Measurements from ENCODE around the gene WDR33.
A peak's percentile ranks its signal among the peaks of the same experiment; 100 is the strongest.
"Not testable (repeated sequence)": the region's sequence is repeated elsewhere in the genome, so short reads cannot be mapped to it uniquely, and the experiment has no call there.

Gene WDR33

GRCh38 chr2:127810619-127811396 lies at the start of gene WDR33:
Gene WDR33 (minus strand): TSS chr2:127811171. CDS start chr2:127770981, 40,190 bp downstream.
- DNase-seq: peak; percentile 96

DNA sequence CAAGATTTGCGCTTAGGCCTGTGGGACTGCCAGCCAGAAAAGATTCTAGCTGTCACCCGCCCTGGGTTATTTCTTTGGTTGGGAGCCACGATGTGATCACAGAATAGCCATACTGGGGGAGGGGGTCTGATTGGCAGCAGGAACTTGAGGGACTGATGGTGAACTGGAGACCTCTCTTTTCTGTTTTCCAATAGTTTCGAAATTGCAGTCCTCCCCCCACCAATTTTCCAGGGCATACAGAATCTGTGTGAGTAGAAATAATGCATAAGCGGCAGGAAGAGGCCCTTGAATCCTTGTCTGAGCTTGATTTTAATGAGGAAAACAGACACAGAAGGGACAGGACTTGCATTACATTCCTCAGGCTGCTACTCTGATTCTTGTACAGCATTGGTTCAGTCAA lies 49.2 kb upstream of the WDR33 start:
- DNase-seq: no peak

GRCh38 chr2:127859712-127860085 lies 48.7 kb upstream of the WDR33 start:
- peak; percentile 14 for DNase-seq

- DNase-seq: peak; percentile 37
Observed at GRCh38 chr2:127857265-127857808, 46.4 kb upstream of the WDR33 start.

DNA sequence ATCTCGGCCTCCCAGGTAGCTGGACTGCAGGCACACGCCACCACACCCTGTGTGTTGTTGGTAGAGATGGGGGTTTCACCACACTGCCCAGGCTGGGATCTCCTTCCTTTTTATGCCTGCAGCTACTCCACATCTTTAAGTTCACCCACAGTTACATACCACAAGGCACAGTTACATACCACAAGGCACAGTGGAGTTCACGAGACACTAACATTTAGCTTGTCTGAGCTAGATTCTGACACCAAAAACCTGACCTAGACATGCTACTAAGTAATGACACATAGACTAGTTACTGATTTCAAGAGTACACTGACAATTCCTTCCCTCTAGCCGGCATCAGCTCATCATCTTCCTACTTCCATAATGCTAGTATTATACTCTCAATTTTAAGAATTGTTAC lies 42.7 kb upstream of the WDR33 start:
- DNase-seq: no peak

DNA sequence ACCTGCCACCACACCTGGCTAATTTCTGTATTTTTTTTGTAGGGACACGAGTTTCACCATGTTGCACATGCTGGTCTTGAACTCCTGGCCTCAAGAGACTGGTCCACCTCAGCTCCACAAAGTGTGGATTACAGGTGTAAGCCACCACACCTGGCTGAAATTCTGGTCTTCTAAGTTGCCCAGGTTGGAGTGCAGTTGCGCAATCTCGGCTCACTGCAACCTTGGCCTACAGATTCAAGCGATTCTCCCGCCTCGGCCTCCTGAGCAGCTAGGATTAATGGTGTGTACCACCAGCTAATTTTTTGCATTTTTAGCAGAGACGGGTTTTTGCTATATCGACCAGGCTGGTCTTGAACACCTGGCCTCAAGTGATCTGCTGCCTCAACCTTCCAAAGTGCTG lies 41.4 kb upstream of the WDR33 start:
- no peak for DNase-seq

- DNase-seq: no peak
Observed at GRCh38 chr2:127847931-127848330, 37.0 kb upstream of the WDR33 start.

GRCh38 chr2:127844973-127845372 lies 34.0 kb upstream of the WDR33 start:
- no peak for DNase-seq

GRCh38 chr2:127843677-127844076 lies 32.7 kb upstream of the WDR33 start:
- DNase-seq: no peak

GRCh38 chr2:127841466-127842178 lies 30.7 kb upstream of the WDR33 start:
- no peak for DNase-seq

GRCh38 chr2:127840893-127841292 lies 29.9 kb upstream of the WDR33 start:
- no peak for DNase-seq

GRCh38 chr2:127834951-127835350 lies 24.0 kb upstream of the WDR33 start:
- DNase-seq: no peak

DNA sequence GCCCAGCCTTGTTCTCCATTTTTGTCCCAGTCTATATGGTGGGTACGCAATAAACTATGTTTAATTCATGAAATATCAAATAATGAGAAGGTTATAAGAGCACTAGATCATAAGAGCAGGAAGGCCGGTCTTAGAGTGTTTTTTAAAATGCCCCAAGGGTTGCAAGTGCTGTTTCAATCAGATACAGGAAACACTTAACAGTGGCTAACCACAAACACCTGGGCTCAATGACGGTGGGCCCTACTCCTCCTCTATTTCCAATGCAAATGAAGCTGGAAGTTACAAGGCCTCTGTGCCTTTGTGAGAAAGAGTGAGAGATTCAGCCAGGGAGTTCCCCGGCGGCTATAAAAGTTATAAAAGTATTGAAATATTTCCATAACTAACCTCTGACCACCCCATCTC lies 18.9 kb upstream of the WDR33 start:
- no peak for DNase-seq

DNA sequence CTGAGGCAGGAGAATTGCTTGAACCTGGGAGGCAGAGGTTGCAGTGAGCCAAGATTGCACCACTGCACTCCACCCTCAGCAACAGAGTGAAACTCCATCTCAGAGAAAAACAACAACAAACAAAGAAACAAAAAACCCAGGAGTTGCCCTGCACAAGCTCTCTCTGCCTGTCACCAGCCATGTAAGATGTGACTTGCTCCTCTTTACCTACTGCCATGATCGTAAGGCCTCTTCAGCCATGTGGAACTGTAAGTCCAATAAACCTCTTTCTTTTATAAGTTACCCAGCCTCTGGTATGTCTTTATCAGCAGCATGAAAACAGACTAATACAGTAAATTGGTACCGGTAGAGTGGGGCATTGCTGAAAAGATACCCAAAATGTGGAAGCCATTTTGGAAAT lies 15.7 kb upstream of the WDR33 start:
- DNase-seq: not testable (repeated sequence)

- peak; percentile 13 for DNase-seq
Observed at GRCh38 chr2:127826047-127826446, 15.1 kb upstream of the WDR33 start.

DNA sequence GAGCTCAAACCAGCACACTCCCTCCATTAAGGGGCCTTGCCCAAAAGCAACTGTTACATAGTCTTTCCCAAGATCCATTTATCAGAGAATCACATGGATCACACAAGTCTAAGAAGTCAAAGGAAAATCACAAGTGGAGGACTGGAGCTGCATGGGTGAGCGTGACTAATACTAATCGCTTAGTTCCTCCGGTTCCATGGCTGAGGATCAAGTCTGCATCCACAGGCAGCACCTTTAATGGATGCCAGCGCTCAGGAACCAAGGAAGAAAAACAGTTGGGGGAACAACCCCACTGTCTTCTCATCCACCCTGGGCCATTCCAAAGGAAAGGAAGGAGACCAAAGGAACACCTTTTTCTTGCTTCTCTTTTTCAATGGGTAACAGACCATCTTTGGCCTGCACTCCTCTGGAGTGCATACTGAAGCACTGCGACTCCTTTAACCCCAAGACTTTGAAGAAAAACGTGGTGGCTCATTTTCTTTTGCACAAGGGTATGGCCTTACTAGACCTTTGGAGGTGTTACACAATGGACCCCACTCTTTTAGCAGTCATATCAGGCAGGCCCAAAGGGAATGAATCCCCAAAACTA lies 9.2 kb upstream of the WDR33 start:
- DNase-seq: no peak

DNA sequence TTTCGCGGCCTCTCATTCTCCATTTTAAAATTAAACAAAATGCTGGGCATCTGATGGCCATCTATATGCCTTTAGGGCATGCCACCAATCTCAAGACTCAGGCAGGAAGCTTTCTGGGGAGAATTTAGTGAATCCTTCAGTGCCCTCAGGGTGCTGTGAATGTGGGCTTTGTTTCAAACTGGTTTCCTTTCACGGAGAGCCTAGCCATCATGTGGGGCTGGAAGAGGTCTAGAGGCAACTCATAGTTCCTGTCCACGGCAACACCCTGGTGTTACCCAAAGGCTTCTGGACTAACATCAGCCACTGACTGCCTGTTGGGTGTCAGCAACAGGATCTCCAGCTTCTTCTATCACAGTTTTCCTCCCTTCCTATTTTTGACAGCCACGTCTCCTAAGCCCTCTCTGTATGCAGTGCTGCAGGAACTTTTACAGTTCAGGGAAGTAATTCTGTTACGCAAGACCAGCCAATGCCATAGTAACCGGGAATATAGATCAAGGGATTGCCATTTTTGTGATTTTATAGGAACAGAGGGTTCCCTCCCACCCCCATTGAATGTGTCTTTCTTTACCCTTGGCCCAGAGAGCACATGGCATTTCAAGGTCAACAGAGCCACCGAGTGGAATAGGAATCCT lies 7.9 kb upstream of the WDR33 start:
- no peak for DNase-seq

- no peak for DNase-seq
Observed at GRCh38 chr2:127818241-127818640, 7.3 kb upstream of the WDR33 start.

DNA sequence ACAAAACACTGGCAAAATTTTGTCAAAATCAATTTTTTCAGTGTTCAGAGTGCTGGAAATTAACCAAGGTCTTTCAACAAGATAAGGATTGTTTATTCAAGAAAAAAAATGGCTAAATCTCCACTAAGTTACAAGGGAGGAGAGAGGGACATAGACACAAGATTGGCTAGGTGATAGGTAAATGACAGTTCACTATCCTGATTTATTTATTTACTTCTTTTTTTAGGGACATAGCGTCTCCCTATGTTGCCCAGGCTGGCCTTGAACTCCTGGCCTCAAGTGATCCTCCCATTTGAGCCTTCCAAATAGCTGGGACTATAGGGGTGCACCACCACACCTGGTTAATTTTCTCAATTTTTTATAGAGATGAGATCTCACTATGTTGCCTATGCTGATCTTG lies 3.7 kb upstream of the WDR33 start:
- no peak for DNase-seq

GRCh38 chr2:127812441-127812840 lies 1.5 kb upstream of the WDR33 start:
- not testable (repeated sequence) for DNase-seq

GRCh38 chr2:127811397-127812321 lies 688 bp upstream of the WDR33 start:
- DNase-seq: no peak

GRCh38 chr2:127810156-127810618 lies 784 bp downstream of the WDR33 start:
- DNase-seq: no peak
